K562 (cell line): ENCODE measurements around the gene CCDC34. TPM values are rescaled to one million over a fixed set of nuclear protein-coding genes. Genes with fewer than 3 reads are reported as not detected.

Experiments used
- ATAC-seq: fragments of 200-7000 bp; cut with Tn5 transposase; 3 replicates; pipeline ENCODE4 v1.9.1; 2020; ENCODE audit warnings: moderate library complexity
- BruUV-seq: library from RNA; stranded (reverse); fragments of 400-500 nt; replicated peaks from 2 replicates; lab custom pipeline; 2021; lab: Mats Ljungman, UMichigan
- CTCF ChIA-PET: fragments of 300-600 bp; formaldehyde crosslinking; extraction: SDS; loops from one replicate; lab custom pipeline; 2021; ENCODE audit warnings: low intra/inter-chr PET ratio; lab: Yijun Ruan, JAX
- POLR2A ChIA-PET: fragments of 300-600, 350-650 bp; sonication (Branson Sonifier 250); formaldehyde crosslinking; extraction: SDS; loops from one replicate; lab custom pipeline; 2021; ENCODE audit warnings: antibody characterized with exemption, inconsistent platforms; lab: Yijun Ruan, JAX
- DNase-seq, 4 experiments: peaks; one replicate each; pipeline versions ENCODE4 v3.0.0 to v3.0.0-alpha.2; 2011 to 2018; ENCODE audit warnings: low spot score in 3 of 4, mixed read lengths in 3 of 4; ENCODE audit errors: extremely low read depth in 1 of 4
- FAIRE-seq: peaks from 2 replicates; lab custom pipeline; 2011; peaks lifted over from hg19 to GRCh38; lab: Jason Lieb, UNC
- H2AFZ ChIP-seq: 2 replicates; pipeline ENCODE4 v1.6.0; 2011; ENCODE audit warnings: low read depth, low read length, control low read depth, inconsistent platforms
- H3K27ac ChIP-seq: fragments of 200-600 bp; 3 replicates; pipeline ENCODE4 v1.8.0; 2011; ENCODE audit warnings: low read depth, mild to moderate bottlenecking, control low read depth, inconsistent platforms, low read length, moderate library complexity, mixed read lengths; ENCODE audit errors: extremely low read depth
- H3K27me3 ChIP-seq, 2 experiments: fragments of 300-600 bp in 1 of 2; 2 replicates in 1 of 2; 3 replicates in 1 of 2; pipeline versions ENCODE4 v1.6.0 to v1.8.0; 2011; ENCODE audit warnings: inconsistent platforms in 2 of 2, low read length in 2 of 2, mild to moderate bottlenecking in 1 of 2, mixed read lengths in 1 of 2, moderate library complexity in 1 of 2; ENCODE audit not compliant: control insufficient read depth in 2 of 2, insufficient read depth in 2 of 2
- H3K36me3 ChIP-seq: fragments of 300-600 bp; 3 replicates; pipeline ENCODE4 v1.8.0; 2011; ENCODE audit warnings: mild to moderate bottlenecking, low read length, inconsistent platforms; ENCODE audit not compliant: control insufficient read depth, insufficient read depth
- H3K4me1 ChIP-seq, 2 experiments: fragments of 200-600 bp in 1 of 2; replicated peaks in 1 of 2; 2 replicates in 1 of 2; 3 replicates in 1 of 2; pipeline versions ENCODE4 v1.5.1 to v1.8.0; 2011; ENCODE audit warnings: inconsistent platforms in 2 of 2, low read length in 2 of 2, mild to moderate bottlenecking in 1 of 2, mixed read lengths in 1 of 2, moderate library complexity in 1 of 2; ENCODE audit not compliant: control insufficient read depth in 2 of 2, insufficient read depth in 2 of 2
- H3K4me2 ChIP-seq: 2 replicates; pipeline ENCODE4 v1.6.1; 2011; ENCODE audit warnings: low read length, control low read depth, inconsistent platforms, mixed read lengths; ENCODE audit not compliant: insufficient read depth
- H3K4me3 ChIP-seq: fragments of 200-600 bp; sonication (generic), shearing (Covaris generic); 2 replicates; pipeline ENCODE4 v1.5.1; 2016; ENCODE audit warnings: control low read depth, inconsistent platforms
- H3K79me2 ChIP-seq: fragments of 200-600 bp; 3 replicates; pipeline ENCODE4 v1.8.0; 2011; ENCODE audit warnings: low read length, inconsistent platforms; ENCODE audit not compliant: control insufficient read depth, insufficient read depth
- H3K9ac ChIP-seq, 2 experiments: 2 replicates each; pipeline versions ENCODE4 v1.6.0 to v1.6.1; 2011; ENCODE audit warnings: low read depth in 2 of 2, low read length in 2 of 2, control low read depth in 1 of 2, inconsistent platforms in 1 of 2, mild to moderate bottlenecking in 1 of 2, mixed read lengths in 1 of 2; ENCODE audit not compliant: insufficient read depth in 1 of 2
- H3K9me1 ChIP-seq: one replicate; pipeline ENCODE4 v1.6.0; 2011; ENCODE audit warnings: inconsistent platforms, mild to moderate bottlenecking, low read length, moderate library complexity; ENCODE audit not compliant: control insufficient read depth, insufficient read depth
- H3K9me3 ChIP-seq: replicated peaks from 2 replicates; pipeline ENCODE4 v1.5.1; 2011; ENCODE audit warnings: low read depth, low read length, inconsistent platforms; ENCODE audit not compliant: control insufficient read depth, insufficient read depth
- H4K20me1 ChIP-seq: replicated peaks from 2 replicates; pipeline ENCODE4 v1.6.1; 2011; ENCODE audit warnings: low read length, inconsistent platforms, mixed read lengths; ENCODE audit not compliant: control insufficient read depth, insufficient read depth
- ARNT ChIP-seq, 2 experiments: fragments of 450-650 bp; IDR thresholded peaks; 2 replicates each; pipeline ENCODE4 v1.6.1; 2016; ENCODE audit warnings: mild to moderate bottlenecking in 1 of 2
- EWSR1 ChIP-seq: fragments of 450-650 bp; IDR thresholded peaks from 2 replicates; pipeline ENCODE4 v1.6.1; 2018; ENCODE audit warnings: borderline replicate concordance, mild to moderate bottlenecking, low read depth, moderate library complexity; ENCODE audit not compliant: partially characterized antibody
- KDM4B ChIP-seq, 2 experiments: fragments of 450-650 bp in 1 of 2; sonication (generic) in 1 of 2; IDR thresholded peaks; 2 replicates each; pipeline ENCODE4 v1.6.1; 2016 to 2017; ENCODE audit warnings: borderline replicate concordance in 2 of 2, antibody characterized with exemption in 1 of 2, low read depth in 1 of 2, mild to moderate bottlenecking in 1 of 2
- PTRF ChIP-seq: fragments of 450-650 bp; IDR thresholded peaks from 2 replicates; pipeline ENCODE4 v1.6.1; 2016; ENCODE audit warnings: mild to moderate bottlenecking, missing genetic modification characterization, missing compliant biosample characterization
- SAP30 ChIP-seq: fragments of 200-600 bp; sonication (generic); IDR thresholded peaks from 2 replicates; pipeline ENCODE4 v1.6.1; 2012; ENCODE audit warnings: borderline replicate concordance, low read depth, mild to moderate bottlenecking, moderate library complexity, low read length, control low read depth, inconsistent platforms; ENCODE audit not compliant: insufficient read depth, poor library complexity, severe bottlenecking
- SIRT6 ChIP-seq: IDR thresholded peaks from one replicate; pipeline ENCODE4 v1.6.1; 2012; ENCODE audit warnings: low read depth, mild to moderate bottlenecking, control low read depth, inconsistent platforms, low read length, moderate library complexity
- ZNF121 ChIP-seq: sonication (generic); formaldehyde crosslinking; conservative IDR thresholded peaks from 2 replicates; pipeline ENCODE4 v1.8.0; 2022; ENCODE audit warnings: missing genetic modification reagents
- ZNF644 ChIP-seq: fragments of 200-800 bp; sonication (Bioruptor generic); IDR thresholded peaks from 2 replicates; pipeline ENCODE4 v1.6.1; 2016; ENCODE audit warnings: low read depth, missing genetic modification characterization, missing compliant biosample characterization
- WGBS: fragments of 100-300 bp; shearing (Covaris generic); methylation state at CpG from one replicate; pipeline ENCODE4 v1.1.6; 2016; ENCODE audit warnings: low coverage, mixed read lengths; ENCODE audit not compliant: insufficient coverage; ENCODE audit errors: missing lambda C conversion rate; 5-methylcytosine and 5-hydroxymethylcytosine counted together
- in situ Hi-C: fragments of 300-500 bp; cut with MboI; formaldehyde crosslinking; loops from 4 replicates; pipeline ENCODE4 v1.15.0; 2018; ENCODE audit warnings: inconsistent platforms, mixed read lengths
- intact Hi-C: fragments of 100-400 bp; cut with micrococcal nuclease; formaldehyde crosslinking; loops from 2 replicates; pipeline ENCODE4 v1.14.2; 2022
- polyA plus RNA-seq, 8 experiments: library from polyadenylated mRNA; depleted of rRNA in 4 of 8; stranded (reverse) in 5 of 8; unstranded in 3 of 8; fragments of >200 nt; fragmentation: Nextera tagmentation in 2 of 8; fragmentation: Illumina TruSeq in 1 of 8; extraction: Ambion mirVana in 2 of 8; extraction: Trizol in 1 of 8; gene quantifications; 2 replicates each; pipeline versions ENCODE4 v1.2.1 to v1.2.3, GENCODE V29; 2011 to 2014; ENCODE audit warnings: inconsistent platforms in 1 of 8, missing spikeins in 1 of 8
- total RNA-seq, 7 experiments: library from RNA; depleted of rRNA in 6 of 7; stranded (reverse); fragments of >200 nt in 6 of 7; fragmentation: Illumina TruSeq in 2 of 7; extraction: Trizol in 2 of 7; gene quantifications; 2 replicates each; pipeline versions ENCODE4 v1.2.1 to v1.2.3, GENCODE V29; 2011 to 2021; ENCODE audit warnings: low replicate concordance in 1 of 7
- TF ChIP-seq, protein P1 (sequence below): IDR thresholded peaks from 2 replicates; pipeline ENCODE4 v1.6.1; 2012; ENCODE audit warnings: low read depth, low read length, improper control_type of control experiment, borderline replicate concordance
- TF ChIP-seq, protein P2 (sequence below): sonication (generic); formaldehyde crosslinking; IDR thresholded peaks from 2 replicates; pipeline ENCODE4 v1.8.0; 2022; ENCODE audit warnings: mild to moderate bottlenecking, missing genetic modification reagents

Gene CCDC34
- total and polyA plus RNA-seq, 9 of the 15 experiments (the other 6 are each of a cell fraction or from before 2014, with no cell fraction given) = 6.2 to 42.0 (median 15.7) TPM

DNA sequence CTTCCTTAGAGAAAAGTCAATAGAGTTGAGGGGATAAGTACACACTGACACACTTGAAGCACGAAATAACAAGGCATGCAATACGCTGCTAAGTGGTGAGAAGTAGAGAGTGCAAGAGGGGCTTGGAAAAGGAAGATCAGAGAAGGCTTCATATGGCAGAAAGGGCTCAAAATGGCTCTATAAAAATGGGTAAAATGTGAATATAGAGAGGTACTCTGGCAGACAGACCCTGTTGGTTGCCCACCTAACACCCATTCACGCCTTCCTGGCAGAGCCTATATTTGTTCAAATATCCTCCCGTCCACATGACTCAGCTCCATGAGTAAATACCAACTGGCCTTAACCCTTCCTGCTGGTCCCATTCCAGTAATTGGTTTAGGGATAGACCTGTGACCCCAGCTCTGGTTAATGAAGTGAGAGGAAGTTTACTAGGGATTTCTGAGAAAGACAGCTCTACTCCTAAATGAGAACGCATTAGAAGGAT lies 38.9 kb upstream of the CCDC34 start (continued):
- TF ChIP-seq, protein P1, sequence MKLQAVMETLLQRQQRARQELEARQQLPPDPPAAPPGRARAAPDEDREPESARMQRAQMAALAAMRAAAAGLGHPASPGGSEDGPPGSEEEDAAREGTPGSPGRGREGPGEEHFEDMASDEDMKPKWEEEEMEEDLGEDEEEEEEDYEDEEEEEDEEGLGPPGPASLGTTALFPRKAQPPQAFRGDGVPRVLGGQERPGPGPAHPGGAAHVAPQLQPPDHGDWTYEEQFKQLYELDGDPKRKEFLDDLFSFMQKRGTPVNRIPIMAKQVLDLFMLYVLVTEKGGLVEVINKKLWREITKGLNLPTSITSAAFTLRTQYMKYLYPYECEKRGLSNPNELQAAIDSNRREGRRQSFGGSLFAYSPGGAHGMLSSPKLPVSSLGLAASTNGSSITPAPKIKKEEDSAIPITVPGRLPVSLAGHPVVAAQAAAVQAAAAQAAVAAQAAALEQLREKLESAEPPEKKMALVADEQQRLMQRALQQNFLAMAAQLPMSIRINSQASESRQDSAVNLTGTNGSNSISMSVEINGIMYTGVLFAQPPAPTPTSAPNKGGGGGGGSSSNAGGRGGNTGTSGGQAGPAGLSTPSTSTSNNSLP = no peak
- TF ChIP-seq SIRT6 (no peak), PTRF (no peak), EWSR1 (no peak)

DNA sequence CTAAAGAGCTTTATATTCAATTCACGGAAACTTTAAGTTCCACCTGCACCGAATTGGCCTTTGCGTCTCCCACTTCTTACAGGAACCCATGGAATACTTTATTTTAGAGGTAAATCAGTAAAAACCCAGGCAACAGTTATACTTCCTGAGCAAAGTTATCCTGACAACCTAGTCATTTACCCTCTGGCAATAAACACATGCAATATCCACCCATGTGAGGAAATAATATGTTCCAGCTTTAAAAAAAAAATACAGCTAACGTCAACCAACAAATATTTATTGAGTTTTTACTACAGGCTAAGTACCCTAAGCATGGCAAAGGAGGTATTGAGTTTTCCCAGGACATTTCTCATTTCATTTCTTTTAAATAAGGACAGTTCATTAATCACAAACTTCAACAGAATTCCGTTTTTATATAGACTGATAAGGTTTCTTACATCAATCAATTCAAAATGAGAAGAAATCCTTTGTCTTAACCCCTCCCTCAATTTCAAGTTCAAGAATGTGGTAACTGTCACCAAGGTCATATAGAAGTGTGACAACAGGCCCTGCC lies 38.3 kb upstream of the CCDC34 start:
- H3K9ac ChIP-seq = no peak overlapping the region
- DNase-seq (no peak), FAIRE-seq (no peak), ATAC-seq (no peak)
- H3K36me3 ChIP-seq = no peaks in the 10 kb centered on the region; the same call in 2 of the 3 replicates
- H3K27ac ChIP-seq = no peak overlapping the region
- no peaks in the 10 kb centered on the region for H3K27me3 ChIP-seq
- H2AFZ ChIP-seq = no peak overlapping the region
- no peak overlapping the region for H3K4me3 ChIP-seq
- ChIA-PET CTCF (no interaction called here), POLR2A (interaction anchor here (1.1 to 1.6 kb wide), 3 partner anchors 11 to 22 kb away, joined by 3 to 5 read pairs (median 3); no protein-coding TSS in a partner anchor)
- 76% methylated on average over 5 of the region's 5 CpGs for WGBS
- no peaks in the 10 kb centered on the region for H4K20me1 ChIP-seq
- no peaks in the 10 kb centered on the region for H3K9me3 ChIP-seq
- intact Hi-C loops = no loop called here
- peaks cover 11 to 27% of the 10 kb centered on the region in 2 experiments; a peak in 4 of 5 replicates for H3K4me1 ChIP-seq
- H3K79me2 ChIP-seq = no peaks in the 10 kb centered on the region
- in situ Hi-C loops = no loop called here
- no peaks in the 10 kb centered on the region for H3K9me1 ChIP-seq
- no peak overlapping the region for H3K4me2 ChIP-seq
- BruUV-seq = no TSS peak
- TF ChIP-seq ZNF121 (CRISPR knock-in tag) = no peak
- no peak for TF ChIP-seq SAP30
- TF ChIP-seq, protein P2, sequence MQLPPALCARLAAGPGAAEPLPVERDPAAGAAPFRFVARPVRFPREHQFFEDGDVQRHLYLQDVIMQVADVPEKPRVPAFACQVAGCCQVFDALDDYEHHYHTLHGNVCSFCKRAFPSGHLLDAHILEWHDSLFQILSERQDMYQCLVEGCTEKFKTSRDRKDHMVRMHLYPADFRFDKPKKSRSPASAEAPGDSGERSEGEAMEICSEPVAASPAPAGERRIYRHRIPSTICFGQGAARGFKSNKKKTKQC (CRISPR knock-in tag) = no peak
- TF ChIP-seq KDM4B (IDR thresholded peaks at IDR 0.05; ENCODE audit: borderline replicate concordance in 2 of 2, low read depth in 1 of 2) = no peak
- TF ChIP-seq ARNT (IDR thresholded peaks at IDR 0.05) = no peak
- TF ChIP-seq ZNF644 (tag) = no peak
